Erythroblast (primary cell): ENCODE measurements around the gene ALPG.
"Not testable (repeated sequence)": the region's sequence is repeated elsewhere in the genome, so short reads cannot be mapped to it uniquely, and the experiment has no call there.

Experiments
- GATA1 ChIP-seq: IDR thresholded peaks from 2 replicates; pipeline ENCODE4 v1.6.1; 2011; ENCODE audit warnings: low read depth, mild to moderate bottlenecking, control low read depth, low read length, moderate library complexity
- POLR2A ChIP-seq: IDR thresholded peaks from 2 replicates; pipeline ENCODE4 v1.6.1; 2011; ENCODE audit warnings: mild to moderate bottlenecking, low read length

DNA sequence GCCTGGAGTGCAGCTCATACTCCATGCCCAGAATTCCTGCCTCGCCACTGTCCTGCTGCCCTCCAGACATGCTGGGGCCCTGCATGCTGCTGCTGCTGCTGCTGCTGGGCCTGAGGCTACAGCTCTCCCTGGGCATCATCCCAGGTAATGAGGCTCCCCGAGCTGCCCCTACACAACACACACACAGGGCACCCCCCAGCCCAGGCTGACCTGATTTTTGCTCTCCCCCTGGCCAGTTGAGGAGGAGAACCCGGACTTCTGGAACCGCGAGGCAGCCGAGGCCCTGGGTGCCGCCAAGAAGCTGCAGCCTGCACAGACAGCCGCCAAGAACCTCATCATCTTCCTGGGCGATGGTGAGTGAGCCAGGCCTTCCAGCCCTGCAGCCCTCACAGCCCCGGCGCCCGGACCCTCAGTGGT is 27.9 kb upstream of the ALPG start, which contains the start of gene ALPP:
- not testable (repeated sequence) for TF ChIP-seq POLR2A, GATA1
